CD14-positive monocyte (primary cell): ENCODE measurements around the gene HNRNPF. TPM values are rescaled to one million over a fixed set of nuclear protein-coding genes. Genes with fewer than 3 reads are reported as not detected.

Experiments used
- DNase-seq, 3 donors: peaks; one replicate each; pipeline ENCODE4 v3.0.0-alpha.2; 2011 to 2022
- H2AFZ ChIP-seq: 2 replicates; pipeline ENCODE4 v1.6.0; 2012; ENCODE audit warnings: mild to moderate bottlenecking, low read depth, low read length, inconsistent platforms; ENCODE audit not compliant: insufficient read depth, poor library complexity, severe bottlenecking
- H3K27ac ChIP-seq, 2 donors: 1 replicate in 1 of 2; 2 replicates in 1 of 2; pipeline ENCODE4 v1.5.1; 2012 to 2013; ENCODE audit warnings: low read length in 2 of 2, control low read depth in 1 of 2, inconsistent platforms in 1 of 2, low read depth in 1 of 2, mild to moderate bottlenecking in 1 of 2
- H3K27me3 ChIP-seq, 2 donors: one replicate each; pipeline versions ENCODE4 v1.6.0 to v1.6.1; 2011 to 2013; ENCODE audit warnings: low read length in 2 of 2; ENCODE audit not compliant: control insufficient read depth in 2 of 2, insufficient read depth in 2 of 2
- H3K36me3 ChIP-seq, 2 donors: replicated peaks in 1 of 2; 1 replicate in 1 of 2; 2 replicates in 1 of 2; pipeline versions ENCODE4 v1.5.1 to v1.6.1; 2012 to 2013; ENCODE audit warnings: low read length in 2 of 2, control low read depth in 1 of 2, inconsistent platforms in 1 of 2, mild to moderate bottlenecking in 1 of 2; ENCODE audit not compliant: insufficient read depth in 2 of 2, control insufficient read depth in 1 of 2
- H3K4me1 ChIP-seq, 2 donors: 1 replicate in 1 of 2; 2 replicates in 1 of 2; pipeline versions ENCODE4 v1.5.1 to v1.6.1; 2012 to 2013; ENCODE audit warnings: low read length in 2 of 2, control low read depth in 1 of 2, inconsistent platforms in 1 of 2, mild to moderate bottlenecking in 1 of 2, moderate library complexity in 1 of 2; ENCODE audit not compliant: insufficient read depth in 2 of 2, control insufficient read depth in 1 of 2
- H3K4me2 ChIP-seq: replicated peaks from 2 replicates; pipeline ENCODE3; 2012; ENCODE audit warnings: low read length, moderate library complexity, mild to moderate bottlenecking; ENCODE audit not compliant: poor library complexity, severe bottlenecking; ENCODE audit errors: extremely low read depth
- H3K4me3 ChIP-seq, 3 experiments: fragments of 200-600 bp in 1 of 3; sonication (generic) in 1 of 3; replicated peaks in 1 of 3; 1 replicate in 2 of 3; 2 replicates in 1 of 3; pipeline ENCODE4 v1.5.1; 2011 to 2013; ENCODE audit warnings: low read length in 3 of 3, mild to moderate bottlenecking in 3 of 3, control low read depth in 2 of 3, low read depth in 2 of 3, inconsistent platforms in 1 of 3, moderate library complexity in 1 of 3
- H3K79me2 ChIP-seq: 2 replicates; pipeline ENCODE4 v1.6.0; 2012; ENCODE audit warnings: mild to moderate bottlenecking, control low read depth, inconsistent platforms, low read length, moderate library complexity; ENCODE audit not compliant: insufficient read depth
- H3K9ac ChIP-seq: 2 replicates; pipeline ENCODE4 v1.6.0; 2017; ENCODE audit warnings: low read length, mild to moderate bottlenecking; ENCODE audit not compliant: insufficient read depth, poor library complexity, severe bottlenecking
- H3K9me3 ChIP-seq, 2 donors: replicated peaks in 1 of 2; 1 replicate in 1 of 2; 2 replicates in 1 of 2; pipeline versions ENCODE4 v1.5.1 to v1.6.1; 2012 to 2013; ENCODE audit warnings: low read length in 2 of 2, control low read depth in 1 of 2; ENCODE audit not compliant: control insufficient read depth in 1 of 2, insufficient read depth in 1 of 2
- H4K20me1 ChIP-seq: 2 replicates; pipeline ENCODE4 v1.6.0; 2012; ENCODE audit warnings: mild to moderate bottlenecking, low read length, control low read depth, moderate library complexity; ENCODE audit not compliant: insufficient read depth
- H3K27ac Mint-ChIP-seq, 7 donors: one replicate each; pipeline ENCODE4 v1.8.0; 2020; ENCODE audit warnings: mild to moderate bottlenecking in 7 of 7, mixed read lengths in 7 of 7, moderate library complexity in 6 of 7, inconsistent platforms in 2 of 7
- H3K27me3 Mint-ChIP-seq, 3 donors: one replicate each; pipeline ENCODE4 v1.8.0; 2021 to 2022; ENCODE audit warnings: low read depth in 3 of 3, mild to moderate bottlenecking in 3 of 3, mixed read lengths in 3 of 3, moderate library complexity in 3 of 3, inconsistent platforms in 1 of 3
- H3K36me3 Mint-ChIP-seq, 2 donors: one replicate each; pipeline ENCODE4 v1.8.0; 2020; ENCODE audit warnings: mixed read lengths in 2 of 2, inconsistent platforms in 1 of 2, mild to moderate bottlenecking in 1 of 2
- H3K4me1 Mint-ChIP-seq: one replicate; pipeline ENCODE4 v1.8.0; 2020; ENCODE audit warnings: mild to moderate bottlenecking, mixed read lengths
- H3K4me3 Mint-ChIP-seq, 2 donors: one replicate each; pipeline ENCODE4 v1.8.0; 2020; ENCODE audit warnings: mild to moderate bottlenecking in 2 of 2, mixed read lengths in 2 of 2, moderate library complexity in 1 of 2
- H3K9me3 Mint-ChIP-seq, 7 donors: one replicate each; pipeline ENCODE4 v1.8.0; 2020 to 2022; ENCODE audit warnings: mixed read lengths in 7 of 7, mild to moderate bottlenecking in 6 of 7, moderate library complexity in 6 of 7, inconsistent platforms in 2 of 7
- CTCF ChIP-seq: fragments of 200-600 bp; IDR thresholded peaks from one replicate; pipeline ENCODE4 v1.8.0; 2022; ENCODE audit warnings: antibody characterized with exemption, mild to moderate bottlenecking
- WGBS: methylation state at CpG from one replicate; pipeline ENCODE4 v1.1.5; 2013; ENCODE audit warnings: missing lambda C conversion rate; ENCODE audit not compliant: insufficient coverage; 5-methylcytosine and 5-hydroxymethylcytosine counted together
- intact Hi-C, 2 donors: fragments of 100-400 bp; cut with micrococcal nuclease; formaldehyde crosslinking; loops; one replicate each; pipeline versions ENCODE4 v1.15.0 to v1.15.1; 2023
- polyA plus RNA-seq, 3 donors: library from polyadenylated mRNA; depleted of rRNA in 1 of 3; unstranded in 2 of 3; stranded (reverse) in 1 of 3; fragments of 300-500 nt in 2 of 3; fragments of >200 nt in 1 of 3; fragmentation: Illumina TruSeq in 2 of 3; gene quantifications; 1 replicate in 2 of 3; 2 replicates in 1 of 3; pipeline ENCODE4 v1.2.3, GENCODE V29; 2012 to 2021

HNRNPF gene
- polyA plus RNA-seq, 3 donors: 115 to 189 (median 188) TPM

GRCh38 chr10:43340619-43341018, 68.4 kb downstream of the HNRNPF start:
- H3K4me3 ChIP-seq: no peak overlapping the region
- H3K4me2 ChIP-seq: no peak overlapping the region
- peaks cover 5 to 16% of the 10 kb centered on the region in 2 donors for H3K4me1 ChIP-seq
- H3K4me3 Mint-ChIP-seq: no peak overlapping the region
- no peak for DNase-seq
- intact Hi-C loops: no loop called here
- 92% methylated on average over 9 of the region's 9 CpGs for WGBS
- H2AFZ ChIP-seq: no peak overlapping the region
- no peaks in the 10 kb centered on the region for H3K79me2 ChIP-seq
- H4K20me1 ChIP-seq: no peaks in the 10 kb centered on the region
- no peaks in the 10 kb centered on the region for H3K36me3 Mint-ChIP-seq
- H3K27me3 Mint-ChIP-seq: peaks cover 2 to 13% (median 6%) of the 10 kb centered on the region in 3 donors
- no peaks in the 10 kb centered on the region for H3K36me3 ChIP-seq
- H3K27me3 ChIP-seq: no peaks in the 10 kb centered on the region
- H3K9me3 Mint-ChIP-seq: peaks cover 0 to 1% (median 0%) of the 10 kb centered on the region in 7 donors
- no peaks in the 10 kb centered on the region for H3K9me3 ChIP-seq
- H3K27ac ChIP-seq: no peak overlapping the region
- no peak for TF ChIP-seq CTCF
- H3K9ac ChIP-seq: no peak overlapping the region
- no peak overlapping the region for H3K27ac Mint-ChIP-seq
- peaks cover 23% of the 10 kb centered on the region for H3K4me1 Mint-ChIP-seq

GRCh38 chr10:43340101-43340500, 68.9 kb downstream of the HNRNPF start:
- peaks cover 0 to 1% (median 0%) of the 10 kb centered on the region in 7 donors for H3K9me3 Mint-ChIP-seq
- DNase-seq: no peak
- Histone ChIP-seq H3K27ac (no peak overlapping the region), H2AFZ (no peak overlapping the region), H3K36me3 (no peaks in the 10 kb centered on the region), H3K4me3 (no peak overlapping the region), H3K9ac (no peak overlapping the region), H3K79me2 (no peaks in the 10 kb centered on the region), H3K9me3 (no peaks in the 10 kb centered on the region), H4K20me1 (no peaks in the 10 kb centered on the region), H3K27me3 (no peaks in the 10 kb centered on the region), H3K4me2 (no peak overlapping the region), H3K4me1 (peaks cover 5 to 20% of the 10 kb centered on the region in 2 donors)
- peaks cover 27% of the 10 kb centered on the region for H3K4me1 Mint-ChIP-seq
- H3K36me3 Mint-ChIP-seq: no peaks in the 10 kb centered on the region
- peaks cover 2 to 13% (median 6%) of the 10 kb centered on the region in 3 donors for H3K27me3 Mint-ChIP-seq
- no peak for TF ChIP-seq CTCF
- intact Hi-C loops: no loop called here
- no peak overlapping the region for H3K27ac Mint-ChIP-seq
- H3K4me3 Mint-ChIP-seq: no peak overlapping the region
- 96% methylated on average over 4 of the region's 6 CpGs for WGBS
